Heart left ventricle (tissue), 13 donors: ENCODE measurements around the gene PSMB8.

Experiments
- CTCF ChIP-seq, 12 donors: fragments of 200-600 bp; sonication (generic) in 4 of 12; IDR thresholded peaks; one replicate each; pipeline versions ENCODE4 v1.5.0 to v1.8.0; 2018 to 2022; ENCODE audit warnings: antibody characterized with exemption in 12 of 12, mild to moderate bottlenecking in 5 of 12
- POLR2A ChIP-seq, 2 donors: fragments of 450-650 bp; IDR thresholded peaks; one replicate each; pipeline ENCODE4 v1.6.1; 2017; ENCODE audit warnings: antibody characterized with exemption in 2 of 2, mild to moderate bottlenecking in 2 of 2, moderate library complexity in 2 of 2
- donor health status: ischemic (EF 13 %, LVEDD 7.1; RV severe dilation, severe dysfunction).
- donor health status: DM: no; HTN: yes; CAD: no.
- donor health status: DM: no; HTN: no; CAD: no.
- donor health status: ischemic (EF 25% LVEDD 6.9; RV normal size, moderate dysfunction).
- donor health status: ischemic (EF 25% LVEDD 5.7; RV mildly dilated, moderate dysfunction).
- donor health status: ischemic (EF 35%, LVEDD 5.7; RV mildly dilated, moderate dysfunction).
- donor health status: nonischemic (EF 11% LVEDD 7.7; RV severe dilation, severe dysfunction).
- donor health status: DM: yes; HTN: yes; CAD: no.
- donor health status: PGD.
- donor health status: ischemic (EF 29% LVEDD 5.4; RV normal size, mild dysfunction).
- donor health status: nonischemic (EF 23%, LVEDD 6.1; RV moderate dilation, normal function).

GRCh38 chr6:32852844-32853540 is 9.1 kb upstream of the PSMB8 start:
- no peak for TF ChIP-seq POLR2A (IDR thresholded peaks at IDR 0.05)
- no peak for TF ChIP-seq CTCF (IDR thresholded peaks at IDR 0.05)
